ENCODE data around the gene TDRD10.

TDRD10 gene

GRCh38 chr1:154595621-154596020 lies 93.6 kb downstream of the TDRD10 start:
- Histone ChIP-seq H3K4me3 (ENCODE audit: low read length in 2 of 2) (no peak overlapping the region), H4K91ac (ENCODE audit: low read depth, low read length, poor library complexity) (no peak overlapping the region), H2BK12ac (ENCODE audit: low read length) (no peak overlapping the region), H3K27me3 (ENCODE audit: control insufficient read depth in 3 of 3, insufficient read depth in 3 of 3, low read depth in 1 of 3, low read length in 3 of 3) (no peaks in the 10 kb centered on the region), H3K4me2 (ENCODE audit: insufficient read depth, low read length, poor library complexity, severe bottlenecking) (no peak overlapping the region), H3K23ac (ENCODE audit: low read depth, low read length, poor library complexity) (no peak overlapping the region), H3K36me3 (replicated peaks in 1 of 2; ENCODE audit: control insufficient read depth in 2 of 2, insufficient read depth in 2 of 2, low read length in 2 of 2) (peaks cover 43 to 95% of the 10 kb centered on the region in 2 donors), H3K27ac (replicated peaks; ENCODE audit: low read length) (no peak overlapping the region), H2BK5ac (ENCODE audit: low read length) (no peak overlapping the region), H3K4me1 (ENCODE audit: control insufficient read depth in 2 of 2, insufficient read depth in 1 of 2, low read depth in 1 of 2, low read length in 2 of 2) (peaks cover 0 to 2% of the 10 kb centered on the region in 2 donors), H2AFZ (ENCODE audit: low read length) (no peak overlapping the region), H3K9me3 (replicated peaks in 1 of 2; ENCODE audit: control insufficient read depth in 2 of 2, insufficient read depth in 1 of 2, low read depth in 1 of 2, low read length in 2 of 2) (no peaks in the 10 kb centered on the region), H4K8ac (ENCODE audit: low read depth, low read length) (no peak overlapping the region), H3K14ac (ENCODE audit: low read length) (no peak overlapping the region), H3K4ac (ENCODE audit: low read length) (no peak overlapping the region), H2AK5ac (ENCODE audit: low read depth, low read length) (no peak overlapping the region), H3K9ac (ENCODE audit: low read depth, low read length, poor library complexity) (no peak overlapping the region), H2BK15ac (ENCODE audit: low read length) (no peak overlapping the region), H2BK120ac (ENCODE audit: low read depth, low read length) (no peak overlapping the region), H3K18ac (ENCODE audit: low read length) (no peak overlapping the region), H3K79me1 (ENCODE audit: low read depth, low read length) (peaks cover 3% of the 10 kb centered on the region)
- DNase-seq (ENCODE audit: low spot score): no peak
- no CpG with 5 or more reads among the region's 1 CpG for WGBS, 2 donors (ENCODE audit: extremely low coverage in 2 of 2, insufficient read length in 2 of 2, insufficient replicate concordance in 1 of 2)
